Liver (tissue), 9 donors: Measurements from ENCODE around the gene PRSS22. TPM values are rescaled to one million over a fixed set of nuclear protein-coding genes. Genes with fewer than 3 reads are reported as not detected.

ENCODE experiments used
- DNase-seq: peaks from one replicate; pipeline ENCODE4 v3.0.0-alpha.2; 2017; ENCODE audit warnings: low spot score
- H3K27ac ChIP-seq, 2 donors: one replicate each; pipeline ENCODE4 v1.7.0; 2013; ENCODE audit warnings: inconsistent platforms in 2 of 2, low read length in 2 of 2, control low read depth in 1 of 2, low read depth in 1 of 2, mild to moderate bottlenecking in 1 of 2
- H3K27me3 ChIP-seq, 4 donors: one replicate each; pipeline versions ENCODE4 v1.6.1 to v1.7.0; 2013; ENCODE audit warnings: low read length in 3 of 4, inconsistent platforms in 1 of 4, mild to moderate bottlenecking in 1 of 4, moderate library complexity in 1 of 4; ENCODE audit not compliant: control insufficient read depth in 4 of 4, insufficient read depth in 4 of 4
- H3K36me3 ChIP-seq, 4 donors: one replicate each; pipeline versions ENCODE4 v1.6.1 to v1.7.0; 2013; ENCODE audit warnings: low read length in 3 of 4, mild to moderate bottlenecking in 3 of 4, low read depth in 1 of 4, moderate library complexity in 1 of 4; ENCODE audit not compliant: control insufficient read depth in 4 of 4, insufficient read depth in 3 of 4
- H3K4me1 ChIP-seq, 4 donors: one replicate each; pipeline versions ENCODE4 v1.6.1 to v1.7.0; 2013; ENCODE audit warnings: low read length in 3 of 4, mild to moderate bottlenecking in 3 of 4, moderate library complexity in 1 of 4; ENCODE audit not compliant: control insufficient read depth in 4 of 4, insufficient read depth in 4 of 4
- H3K4me3 ChIP-seq, 3 donors: one replicate each; pipeline versions ENCODE4 v1.6.1 to v1.7.0; 2013; ENCODE audit warnings: low read length in 3 of 3, control low read depth in 1 of 3, low read depth in 1 of 3, mild to moderate bottlenecking in 1 of 3
- H3K9ac ChIP-seq, 2 donors: one replicate each; pipeline ENCODE4 v1.7.0; 2013; ENCODE audit warnings: low read length in 2 of 2, mild to moderate bottlenecking in 2 of 2, moderate library complexity in 2 of 2, control low read depth in 1 of 2, low read depth in 1 of 2
- H3K9me3 ChIP-seq, 4 donors: one replicate each; pipeline versions ENCODE4 v1.6.1 to v1.7.0; 2013; ENCODE audit warnings: low read length in 3 of 4; ENCODE audit not compliant: control insufficient read depth in 4 of 4
- ATF3 ChIP-seq: IDR thresholded peaks from 2 replicates; pipeline ENCODE4 v1.6.1; 2016; ENCODE audit warnings: antibody characterized with exemption
- CTCF ChIP-seq: fragments of 150-350 bp; IDR thresholded peaks from 2 replicates; pipeline ENCODE4 v1.5.1; 2017; ENCODE audit warnings: improper control_type of control experiment, low read depth, low read length; ENCODE audit not compliant: missing input control
- EGR1 ChIP-seq, 2 donors: IDR thresholded peaks; 2 replicates each; pipeline ENCODE4 v1.6.1; 2016 to 2018; ENCODE audit warnings: antibody characterized with exemption in 2 of 2, low read depth in 2 of 2
- FOXA1 ChIP-seq: IDR thresholded peaks from 2 replicates; pipeline ENCODE4 v1.6.1; 2016; ENCODE audit warnings: antibody characterized with exemption
- FOXA2 ChIP-seq: IDR thresholded peaks from 2 replicates; pipeline ENCODE4 v1.6.1; 2016; ENCODE audit warnings: antibody characterized with exemption
- GABPA ChIP-seq, 2 donors: IDR thresholded peaks in 1 of 2; conservative IDR thresholded peaks in 1 of 2; 2 replicates each; pipeline ENCODE4 v1.6.1; 2016; ENCODE audit warnings: antibody characterized with exemption in 2 of 2, mild to moderate bottlenecking in 1 of 2, moderate library complexity in 1 of 2
- HNF4A ChIP-seq, 2 donors: conservative IDR thresholded peaks; 2 replicates each; pipeline ENCODE4 v1.6.1; 2016; ENCODE audit warnings: antibody characterized with exemption in 2 of 2, mild to moderate bottlenecking in 2 of 2
- HNF4G ChIP-seq: IDR thresholded peaks from 2 replicates; pipeline ENCODE4 v1.6.1; 2016; ENCODE audit warnings: antibody characterized with exemption
- JUND ChIP-seq, 2 donors: IDR thresholded peaks; 2 replicates each; pipeline ENCODE4 v1.6.1; 2016; ENCODE audit warnings: antibody characterized with exemption in 2 of 2
- RAD21 ChIP-seq, 2 donors: IDR thresholded peaks; 2 replicates each; pipeline ENCODE4 v1.6.1; 2016; ENCODE audit warnings: antibody characterized with exemption in 2 of 2, mild to moderate bottlenecking in 2 of 2
- REST ChIP-seq: IDR thresholded peaks from 2 replicates; pipeline ENCODE4 v1.6.1; 2016; ENCODE audit warnings: antibody characterized with exemption, mild to moderate bottlenecking
- SP1 ChIP-seq: IDR thresholded peaks from 2 replicates; pipeline ENCODE4 v1.6.1; 2018; ENCODE audit warnings: antibody characterized with exemption, mild to moderate bottlenecking
- YY1 ChIP-seq: IDR thresholded peaks from 2 replicates; pipeline ENCODE4 v1.6.1; 2016; ENCODE audit warnings: antibody characterized with exemption, mild to moderate bottlenecking
- WGBS: extraction: QIAGEN DNeasy Blood & Tissue Kit; methylation state at CpG from one replicate; pipeline ENCODE4 v1.1.7; 2013; 5-methylcytosine and 5-hydroxymethylcytosine counted together
- polyA plus RNA-seq, 2 donors: library from polyadenylated mRNA; stranded (reverse) in 1 of 2; unstranded in 1 of 2; fragments of 200-250 nt in 1 of 2; fragments of >200 nt in 1 of 2; fragmentation: Nextera tagmentation in 1 of 2; extraction: Ambion mirVana in 1 of 2; gene quantifications; one replicate each; pipeline versions ENCODE4 v1.2.1 to v1.2.3, GENCODE V29; 2013 to 2015
- total RNA-seq, 2 donors: library from RNA; depleted of rRNA; stranded (reverse); fragments of >200 nt; gene quantifications; one replicate each; pipeline ENCODE4 v1.2.3, GENCODE V29; 2014
- TF ChIP-seq, protein P1 (sequence below): IDR thresholded peaks from 2 replicates; pipeline ENCODE4 v1.6.1; 2016; ENCODE audit warnings: antibody characterized with exemption
- donor health status: healthy.
- donor health status: healthy.
- donor health status: healthy.
- donor health status: healthy.
- donor health status: healthy.

The PRSS22 gene
- total and polyA plus RNA-seq, 4 donors = 0.23 to 1.1 (median 0.32) TPM; not detected in 1

GRCh38 chr16:2817340-2818271 lies 40.4 kb downstream of the PRSS22 start:
- no peaks in the 10 kb centered on the region for H3K36me3 ChIP-seq
- no peak overlapping the region for H3K9ac ChIP-seq
- H3K27ac ChIP-seq = no peak overlapping the region
- no peak for TF ChIP-seq YY1
- TF ChIP-seq, protein P1, sequence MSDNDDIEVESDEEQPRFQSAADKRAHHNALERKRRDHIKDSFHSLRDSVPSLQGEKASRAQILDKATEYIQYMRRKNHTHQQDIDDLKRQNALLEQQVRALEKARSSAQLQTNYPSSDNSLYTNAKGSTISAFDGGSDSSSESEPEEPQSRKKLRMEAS = no peak
- 69% methylated on average over 68 of the region's 68 CpGs for WGBS
- H3K27me3 ChIP-seq = peaks cover 0 to 3% (median 0%) of the 10 kb centered on the region in 4 donors
- H3K9me3 ChIP-seq = no peaks in the 10 kb centered on the region
- no peak overlapping the region for H3K4me3 ChIP-seq
- no peaks in the 10 kb centered on the region for H3K4me1 ChIP-seq
- no peak for DNase-seq

GRCh38 chr16:2816751-2817339 lies 41.1 kb downstream of the PRSS22 start, which contains the start of gene PRSS21:
Gene PRSS21, plus strand, starts transcription at chr16:2817237. Its CDS starts 32 bp downstream, at chr16:2817269.
- DNase-seq = no peak
- Histone ChIP-seq H3K27me3 (peaks cover 0 to 6% (median 0%) of the 10 kb centered on the region in 4 donors), H3K9ac (no peak within 1 kb of the TSS), H3K4me3 (no peak within 1 kb of the TSS), H3K36me3 (no peaks in the 10 kb centered on the region), H3K27ac (no peak within 1 kb of the TSS), H3K4me1 (no peaks in the 10 kb centered on the region), H3K9me3 (no peaks in the 10 kb centered on the region)
- WGBS = 64% methylated on average over 28 of the region's 28 CpGs
- TF ChIP-seq JUND (IDR thresholded peaks at IDR 0.05) = no peak
- no peak for TF ChIP-seq ATF3
- no peak for TF ChIP-seq RAD21 (IDR thresholded peaks at IDR 0.05)
- no peak for TF ChIP-seq SP1
- TF ChIP-seq CTCF = no peak
- no peak for TF ChIP-seq REST
- TF ChIP-seq HNF4G = no peak
- no peak for TF ChIP-seq HNF4A (conservative IDR thresholded peaks at IDR 0.05)
- TF ChIP-seq GABPA (IDR thresholded peaks at IDR 0.05 in 1 of 2, conservative IDR thresholded peaks at IDR 0.05 in 1 of 2) = no peak
- no peak for TF ChIP-seq FOXA1
- TF ChIP-seq, protein P1 = no peak
- no peak for TF ChIP-seq FOXA2
- no peak for TF ChIP-seq EGR1 (IDR thresholded peaks at IDR 0.05; ENCODE audit: low read depth in 2 of 2)
